ENCODE data around the gene GYPC. TPM values are rescaled to one million over a fixed set of nuclear protein-coding genes. Genes with fewer than 3 reads are reported as not detected.

Gene GYPC
- total RNA-seq, 1 experiment from 2014 or later = 13.6 TPM

- Histone ChIP-seq H3K4me2 (ENCODE audit: insufficient read depth, insufficient read length, low read length) (no peak overlapping the region), H2AK5ac (ENCODE audit: insufficient read length, low read length) (no peak overlapping the region), H2BK15ac (ENCODE audit: low read depth, low read length) (no peak overlapping the region), H2BK20ac (ENCODE audit: low read depth, low read length, poor library complexity, severe bottlenecking) (no peak overlapping the region), H3K4ac (ENCODE audit: low read depth, low read length) (no peak overlapping the region), H3K23me2 (ENCODE audit: insufficient read length, low read depth, low read length, poor library complexity, severe bottlenecking) (no peaks in the 10 kb centered on the region), H3K56ac (ENCODE audit: insufficient read length, low read depth, low read length) (no peak overlapping the region), H2AFZ (ENCODE audit: low read length) (no peak overlapping the region), H3K9ac (ENCODE audit: extremely low read depth, insufficient read length, low read length) (no peak overlapping the region), H2BK12ac (ENCODE audit: insufficient read length, low read depth, low read length) (no peak overlapping the region), H3T11ph (ENCODE audit: low read length) (no peak overlapping the region), H3K27ac (ENCODE audit: insufficient read length, low read depth, low read length) (no peak overlapping the region), H3K4me1 (ENCODE audit: insufficient read depth, low read length) (peaks cover 4% of the 10 kb centered on the region; the same call in 1 of the 2 replicates), H3K79me1 (ENCODE audit: insufficient read depth, low read depth, low read length, poor library complexity, severe bottlenecking) (no peaks in the 10 kb centered on the region), H2BK120ac (ENCODE audit: low read depth, low read length, poor library complexity, severe bottlenecking) (no peak overlapping the region), H3K9me3 (ENCODE audit: control insufficient read depth, low read depth, low read length) (no peaks in the 10 kb centered on the region), H4K8ac (replicated peaks; ENCODE audit: insufficient read length, low read depth, low read length) (no peak overlapping the region), H4K91ac (ENCODE audit: insufficient read length, low read depth, low read length) (no peak overlapping the region), H3K18ac (ENCODE audit: insufficient read length, low read depth, low read length) (no peak overlapping the region), H4K5ac (ENCODE audit: insufficient read length, low read depth, low read length) (no peak overlapping the region), H3K79me2 (ENCODE audit: insufficient read depth, low read length) (no peaks in the 10 kb centered on the region), H3K23ac (ENCODE audit: insufficient read length, low read depth, low read length) (no peak overlapping the region), H3K14ac (ENCODE audit: insufficient read depth, low read length) (no peak overlapping the region), H3K27me3 (ENCODE audit: insufficient read depth, low read length) (no peaks in the 10 kb centered on the region), H2BK5ac (ENCODE audit: insufficient read length, low read length) (no peak overlapping the region), H4K20me1 (ENCODE audit: control insufficient read depth, insufficient read depth, insufficient read length) (no peaks in the 10 kb centered on the region)
- no peaks in the 10 kb centered on the region; a peak in 2 of 7 replicates for H3K36me3 Mint-ChIP-seq (ENCODE audit: insufficient read depth in 1 of 3, low read depth in 3 of 3)
- H3K4me3 Mint-ChIP-seq = no peak overlapping the region
- peaks cover 17 to 29% of the 10 kb centered on the region in 2 experiments for H3K4me1 Mint-ChIP-seq
- no CpG with 5 or more reads among the region's 4 CpGs for WGBS (ENCODE audit: extremely low coverage, insufficient read length, low lambda C conversion rate)
- H3K27ac Mint-ChIP-seq = no peak overlapping the region
- H3K9me3 Mint-ChIP-seq = no peaks in the 10 kb centered on the region; a peak in 2 of 5 replicates
- H3K27me3 Mint-ChIP-seq (ENCODE audit: low read depth) = peaks cover 2% of the 10 kb centered on the region; the same call in 1 of the 2 replicates
- no peak for DNase-seq
- no peak for TF ChIP-seq CTCF (conservative IDR thresholded peaks at IDR 0.05)
These were observed 13.9 kb upstream of the GYPC start for GRCh38 chr2:126642031-126642430.
